Choroid plexus epithelial cell (primary cell): ENCODE results near the gene PLBD1.

Experiments used
- DNase-seq: peaks from one replicate; pipeline ENCODE4 v3.0.0-alpha.2; 2010; ENCODE audit warnings: low read depth
- H3K4me3 ChIP-seq: 2 replicates; pipeline ENCODE4 v1.5.1; 2011; ENCODE audit warnings: low read depth, mild to moderate bottlenecking, control low read depth, low read length, moderate library complexity
- TF ChIP-seq, protein P1 (sequence below): conservative IDR thresholded peaks from 2 replicates; pipeline ENCODE4 v1.5.1; 2011; ENCODE audit warnings: low read depth, mild to moderate bottlenecking, control low read depth, inconsistent platforms, low read length, moderate library complexity

The PLBD1 gene, protein sequence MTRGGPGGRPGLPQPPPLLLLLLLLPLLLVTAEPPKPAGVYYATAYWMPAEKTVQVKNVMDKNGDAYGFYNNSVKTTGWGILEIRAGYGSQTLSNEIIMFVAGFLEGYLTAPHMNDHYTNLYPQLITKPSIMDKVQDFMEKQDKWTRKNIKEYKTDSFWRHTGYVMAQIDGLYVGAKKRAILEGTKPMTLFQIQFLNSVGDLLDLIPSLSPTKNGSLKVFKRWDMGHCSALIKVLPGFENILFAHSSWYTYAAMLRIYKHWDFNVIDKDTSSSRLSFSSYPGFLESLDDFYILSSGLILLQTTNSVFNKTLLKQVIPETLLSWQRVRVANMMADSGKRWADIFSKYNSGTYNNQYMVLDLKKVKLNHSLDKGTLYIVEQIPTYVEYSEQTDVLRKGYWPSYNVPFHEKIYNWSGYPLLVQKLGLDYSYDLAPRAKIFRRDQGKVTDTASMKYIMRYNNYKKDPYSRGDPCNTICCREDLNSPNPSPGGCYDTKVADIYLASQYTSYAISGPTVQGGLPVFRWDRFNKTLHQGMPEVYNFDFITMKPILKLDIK

DNA sequence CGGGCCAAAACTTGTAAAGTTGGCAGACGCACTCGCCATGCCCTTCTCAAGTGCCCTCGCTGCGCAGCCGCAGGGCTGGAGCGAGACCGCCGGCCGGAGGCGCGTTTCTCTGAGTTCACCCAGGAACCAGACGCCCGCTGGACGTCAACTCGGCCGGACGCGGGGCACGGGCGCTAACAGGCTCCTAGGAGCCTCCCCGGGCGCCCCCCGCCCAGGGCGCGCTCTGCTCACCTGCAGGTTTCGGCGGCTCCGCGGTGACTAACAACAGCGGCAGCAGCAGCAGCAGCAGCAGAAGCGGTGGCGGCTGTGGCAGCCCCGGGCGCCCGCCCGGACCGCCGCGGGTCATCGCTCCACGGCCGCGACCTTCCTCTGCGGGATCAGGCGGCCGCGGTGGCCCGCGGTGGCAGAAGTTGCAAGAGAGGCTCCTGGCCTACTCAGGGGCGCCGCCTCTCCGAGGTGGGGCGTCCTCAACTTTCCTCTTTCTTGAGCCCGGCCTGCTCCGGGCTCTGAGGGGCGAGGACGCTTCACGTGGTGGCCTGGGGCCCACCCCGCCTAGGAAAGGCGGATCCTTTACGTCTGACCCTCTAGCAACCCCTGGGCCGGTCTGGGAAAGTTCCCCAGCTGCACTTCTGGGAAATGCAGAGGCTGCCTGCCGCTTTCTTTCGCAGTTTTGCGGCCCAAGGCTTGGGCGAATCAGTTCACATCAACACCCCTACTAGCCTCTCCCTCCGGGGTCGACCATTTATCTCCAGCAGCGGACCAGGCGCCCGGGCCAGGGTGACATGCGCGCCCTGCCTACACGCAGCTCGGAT is at the start of gene PLBD1:
TSS of gene PLBD1 (minus strand) at position 533 of the 812 bp plus-strand sequence. CDS start at position 346, 187 bp downstream.
- H3K4me3 ChIP-seq, result peak within 1 kb of the TSS; percentile 49
- peak; percentile 19 for DNase-seq
- TF ChIP-seq, protein P1, sequence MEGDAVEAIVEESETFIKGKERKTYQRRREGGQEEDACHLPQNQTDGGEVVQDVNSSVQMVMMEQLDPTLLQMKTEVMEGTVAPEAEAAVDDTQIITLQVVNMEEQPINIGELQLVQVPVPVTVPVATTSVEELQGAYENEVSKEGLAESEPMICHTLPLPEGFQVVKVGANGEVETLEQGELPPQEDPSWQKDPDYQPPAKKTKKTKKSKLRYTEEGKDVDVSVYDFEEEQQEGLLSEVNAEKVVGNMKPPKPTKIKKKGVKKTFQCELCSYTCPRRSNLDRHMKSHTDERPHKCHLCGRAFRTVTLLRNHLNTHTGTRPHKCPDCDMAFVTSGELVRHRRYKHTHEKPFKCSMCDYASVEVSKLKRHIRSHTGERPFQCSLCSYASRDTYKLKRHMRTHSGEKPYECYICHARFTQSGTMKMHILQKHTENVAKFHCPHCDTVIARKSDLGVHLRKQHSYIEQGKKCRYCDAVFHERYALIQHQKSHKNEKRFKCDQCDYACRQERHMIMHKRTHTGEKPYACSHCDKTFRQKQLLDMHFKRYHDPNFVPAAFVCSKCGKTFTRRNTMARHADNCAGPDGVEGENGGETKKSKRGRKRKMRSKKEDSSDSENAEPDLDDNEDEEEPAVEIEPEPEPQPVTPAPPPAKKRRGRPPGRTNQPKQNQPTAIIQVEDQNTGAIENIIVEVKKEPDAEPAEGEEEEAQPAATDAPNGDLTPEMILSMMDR, result no peak

DNA sequence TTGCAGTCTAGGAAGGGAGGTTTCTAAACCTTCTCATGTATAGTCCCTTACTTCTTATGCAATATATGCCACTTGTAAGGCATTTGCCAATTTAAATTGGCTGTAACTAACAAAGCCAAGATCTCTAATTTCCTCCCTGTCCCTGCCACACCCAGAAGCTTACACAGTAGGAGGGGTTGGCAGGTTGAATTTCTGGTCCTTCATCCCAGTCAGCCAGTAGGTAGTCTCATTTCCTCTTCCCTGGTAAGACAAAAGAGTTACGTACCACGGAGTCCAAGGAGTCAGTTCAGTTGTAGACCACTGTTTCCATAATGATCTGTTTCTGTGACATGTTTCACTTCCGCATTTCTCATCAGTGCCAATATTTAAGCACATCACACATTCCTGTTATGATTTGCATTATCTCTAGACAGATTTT is 47.0 kb upstream of the PLBD1 start:
- DNase-seq, result no peak
- no peak overlapping the region for H3K4me3 ChIP-seq
- TF ChIP-seq, protein P1, result no peak

DNA sequence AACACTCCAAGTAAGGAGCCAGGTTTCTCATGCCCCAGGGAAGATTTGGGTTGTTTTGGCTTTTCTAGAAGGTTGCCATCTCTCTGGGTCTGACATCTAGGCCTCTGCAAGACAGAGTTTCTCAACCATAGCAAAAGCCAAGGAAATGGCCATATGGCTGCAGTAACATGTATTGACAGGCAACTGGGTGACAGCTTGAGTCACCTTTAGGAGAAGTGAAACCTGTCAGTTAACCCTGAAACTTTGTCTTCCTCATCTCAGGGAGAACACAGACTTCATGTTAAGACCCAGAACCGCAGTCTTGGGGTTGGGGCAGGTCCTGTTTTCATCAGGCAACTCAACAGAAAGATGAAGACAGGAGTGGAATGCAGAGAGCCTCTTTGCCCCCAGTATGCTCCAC is 46.0 kb upstream of the PLBD1 start:
- no peak for DNase-seq
- TF ChIP-seq, protein P1, result no peak
- H3K4me3 ChIP-seq, result no peak overlapping the region

DNA sequence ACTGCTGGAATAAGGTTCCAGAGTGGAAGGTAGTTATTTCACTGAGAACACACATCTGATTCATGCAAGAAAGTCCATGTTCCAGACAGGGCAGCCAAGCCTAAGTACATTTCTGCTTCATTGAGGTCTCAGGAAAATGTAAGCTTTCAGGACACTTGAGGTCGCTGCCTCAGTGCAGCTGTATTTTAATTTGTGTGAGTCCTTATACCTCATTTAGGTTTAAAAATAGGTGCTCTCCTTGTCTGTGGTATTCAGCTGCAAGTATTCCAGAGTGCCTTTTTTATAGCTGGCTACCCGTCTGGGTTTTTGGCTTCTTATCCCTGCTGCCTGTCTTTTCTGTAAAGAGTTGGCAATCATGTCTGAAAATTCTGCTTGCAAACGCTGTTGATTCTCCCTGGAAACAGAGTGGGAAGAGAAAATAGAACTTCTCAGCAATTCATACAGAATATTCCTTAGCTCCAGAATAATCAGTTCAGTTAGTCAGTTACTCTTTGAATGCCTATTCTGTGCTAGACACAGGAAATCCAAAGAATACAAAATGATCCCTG is 45.3 kb upstream of the PLBD1 start:
- no peak overlapping the region for H3K4me3 ChIP-seq
- no peak for DNase-seq
- TF ChIP-seq, protein P1, result no peak

DNA sequence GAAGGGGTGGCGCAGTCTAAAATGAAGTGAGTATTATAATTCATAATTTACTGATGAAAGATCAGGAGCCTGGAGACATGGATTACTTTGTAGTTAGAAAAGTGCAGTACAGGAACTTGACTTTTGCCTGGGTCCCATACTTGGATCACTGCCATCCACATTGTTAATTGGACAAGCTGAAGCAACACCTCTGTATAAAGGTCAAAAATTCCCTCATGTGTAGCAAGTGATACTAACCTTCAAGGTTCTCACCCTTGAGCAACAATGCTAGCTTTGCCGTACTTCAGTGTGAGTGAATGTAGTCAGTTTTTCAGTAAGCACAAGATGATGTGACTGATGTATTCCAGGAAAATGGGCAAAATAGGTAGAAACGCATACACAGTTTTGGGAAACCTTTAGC is 44.6 kb upstream of the PLBD1 start:
- DNase-seq, result no peak
- TF ChIP-seq, protein P1, result no peak
- no peak overlapping the region for H3K4me3 ChIP-seq

DNA sequence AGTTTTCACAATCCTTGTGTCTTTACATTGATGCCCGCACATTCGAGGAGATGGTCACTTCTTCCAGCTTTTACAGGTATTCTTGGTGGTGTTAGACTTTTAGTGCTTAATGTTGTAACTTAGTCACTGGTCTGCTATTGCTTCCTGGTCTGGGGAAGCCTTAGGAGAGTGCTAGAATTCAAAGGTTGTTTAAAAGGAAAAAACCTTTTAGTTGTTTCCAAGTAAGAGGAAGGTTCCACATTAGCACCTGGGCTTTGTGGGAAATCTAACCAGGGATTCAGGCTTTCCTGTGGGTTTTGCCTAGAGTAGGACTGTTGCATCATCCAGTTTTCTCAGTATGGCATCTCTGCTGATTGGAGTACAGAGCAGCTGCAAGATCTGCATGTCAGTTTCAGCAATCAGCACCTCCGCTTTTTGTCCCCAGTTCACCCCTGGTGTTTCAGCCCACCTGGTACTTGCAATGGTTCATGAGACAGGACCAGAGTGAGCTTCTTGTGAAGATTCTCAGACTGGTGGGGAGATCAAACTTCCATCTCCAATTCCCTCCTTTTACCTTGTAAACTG is 44.0 kb upstream of the PLBD1 start:
- no peak overlapping the region for H3K4me3 ChIP-seq
- no peak for DNase-seq
- TF ChIP-seq, protein P1, result no peak
